Breast epithelium (tissue), 4 donors: ENCODE results near the gene ESYT2. TPM values are rescaled to one million over a fixed set of nuclear protein-coding genes. Genes with fewer than 3 reads are reported as not detected.

Experiments
- DNase-seq, 2 donors: peaks; one replicate each; pipeline ENCODE4 v3.0.0-alpha.2; 2019; ENCODE audit warnings: low spot score in 2 of 2
- H3K27ac ChIP-seq, 2 donors: fragments of 200-600 bp; sonication (generic) in 1 of 2; one replicate each; pipeline ENCODE4 v1.5.1; 2016 to 2019; ENCODE audit warnings: mild to moderate bottlenecking in 1 of 2
- H3K27me3 ChIP-seq, 2 donors: fragments of 200-600 bp; sonication (generic) in 1 of 2; one replicate each; pipeline versions ENCODE4 v1.5.1 to v1.6.0; 2017 to 2019; ENCODE audit warnings: control low read depth in 1 of 2, mild to moderate bottlenecking in 1 of 2
- H3K36me3 ChIP-seq: fragments of 200-600 bp; one replicate; pipeline ENCODE4 v1.5.1; 2019
- H3K4me1 ChIP-seq, 2 donors: fragments of 200-600 bp; sonication (generic); one replicate each; pipeline ENCODE4 v1.5.1; 2016 to 2019; ENCODE audit warnings: control low read depth in 1 of 2
- H3K4me3 ChIP-seq, 3 donors: fragments of 200-600 bp; sonication (generic); 1 replicate in 2 of 3; 2 replicates in 1 of 3; pipeline ENCODE4 v1.5.1; 2016 to 2019; ENCODE audit warnings: mild to moderate bottlenecking in 3 of 3, moderate library complexity in 2 of 3
- H3K9me3 ChIP-seq, 2 donors: fragments of 200-600 bp; sonication (generic) in 1 of 2; one replicate each; pipeline ENCODE4 v1.5.1; 2016 to 2019; ENCODE audit warnings: control low read depth in 1 of 2
- POLR2A ChIP-seq: fragments of 450-650 bp; IDR thresholded peaks from one replicate; pipeline ENCODE4 v1.6.1; 2016; ENCODE audit warnings: antibody characterized with exemption, mild to moderate bottlenecking, moderate library complexity
- POLR2AphosphoS5 ChIP-seq, 3 donors: sonication (generic); formaldehyde crosslinking; IDR thresholded peaks; one replicate each; pipeline ENCODE4 v1.6.1; 2017; ENCODE audit warnings: antibody characterized with exemption in 3 of 3
- intact Hi-C: fragments of 100-400 bp; cut with DNase I; formaldehyde crosslinking; loops from one replicate; pipeline ENCODE4 v1.15.1; 2023; ENCODE audit warnings: low total_unique reads
- total RNA-seq, 3 donors: library from RNA; depleted of rRNA; stranded (reverse); fragments of >200 nt; gene quantifications; one replicate each; pipeline ENCODE4 v1.1.0, GENCODE V29; 2016
- TF ChIP-seq, protein P1 (sequence below), 3 donors: fragments of 450-650 bp; IDR thresholded peaks; one replicate each; pipeline ENCODE4 v1.5.1; 2016 to 2017; ENCODE audit warnings: antibody characterized with exemption in 3 of 3, mild to moderate bottlenecking in 3 of 3, moderate library complexity in 3 of 3

Gene ESYT2
- total RNA-seq, 3 donors from 2014 or later: 97.3 to 155 (median 115) TPM

DNA sequence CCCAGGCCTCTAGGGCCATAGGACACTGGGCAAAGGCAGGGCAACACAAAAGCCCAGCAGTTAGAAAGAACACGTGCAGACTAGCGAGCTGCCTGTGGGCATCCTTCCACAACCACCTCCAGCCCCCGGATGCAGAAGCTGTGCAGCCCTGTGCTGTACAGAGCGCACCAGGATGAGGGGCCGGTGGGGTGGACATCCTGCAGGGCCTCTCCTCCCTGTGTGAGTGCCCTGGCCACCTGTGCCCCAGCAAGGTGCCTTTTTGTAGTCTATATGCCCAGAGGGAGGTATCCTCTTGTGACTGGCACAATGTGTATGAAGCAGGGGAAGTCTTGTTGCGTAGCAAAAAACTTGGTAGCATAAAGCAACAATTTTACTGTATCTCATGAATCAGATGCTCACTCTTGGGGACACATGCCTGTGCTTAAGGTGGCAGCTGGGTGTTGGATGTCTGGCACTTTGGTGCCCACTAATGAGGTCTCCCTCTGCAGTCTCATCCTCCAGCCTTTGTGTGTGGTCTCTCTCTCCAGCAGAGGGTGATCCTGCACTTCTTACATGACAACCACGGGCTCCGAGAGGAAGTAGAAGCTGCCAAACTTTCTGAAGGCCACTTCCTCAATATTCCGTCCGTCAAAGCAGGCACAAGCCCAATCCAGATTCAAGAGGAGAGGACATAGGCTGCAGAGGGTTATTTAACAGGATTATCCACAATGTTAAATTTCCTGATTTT lies 133.4 kb downstream of the ESYT2 start:
- H3K27ac ChIP-seq: peak overlapping the region in 1 of 2 donors; percentile 4
- TF ChIP-seq, protein P1, sequence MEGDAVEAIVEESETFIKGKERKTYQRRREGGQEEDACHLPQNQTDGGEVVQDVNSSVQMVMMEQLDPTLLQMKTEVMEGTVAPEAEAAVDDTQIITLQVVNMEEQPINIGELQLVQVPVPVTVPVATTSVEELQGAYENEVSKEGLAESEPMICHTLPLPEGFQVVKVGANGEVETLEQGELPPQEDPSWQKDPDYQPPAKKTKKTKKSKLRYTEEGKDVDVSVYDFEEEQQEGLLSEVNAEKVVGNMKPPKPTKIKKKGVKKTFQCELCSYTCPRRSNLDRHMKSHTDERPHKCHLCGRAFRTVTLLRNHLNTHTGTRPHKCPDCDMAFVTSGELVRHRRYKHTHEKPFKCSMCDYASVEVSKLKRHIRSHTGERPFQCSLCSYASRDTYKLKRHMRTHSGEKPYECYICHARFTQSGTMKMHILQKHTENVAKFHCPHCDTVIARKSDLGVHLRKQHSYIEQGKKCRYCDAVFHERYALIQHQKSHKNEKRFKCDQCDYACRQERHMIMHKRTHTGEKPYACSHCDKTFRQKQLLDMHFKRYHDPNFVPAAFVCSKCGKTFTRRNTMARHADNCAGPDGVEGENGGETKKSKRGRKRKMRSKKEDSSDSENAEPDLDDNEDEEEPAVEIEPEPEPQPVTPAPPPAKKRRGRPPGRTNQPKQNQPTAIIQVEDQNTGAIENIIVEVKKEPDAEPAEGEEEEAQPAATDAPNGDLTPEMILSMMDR (IDR thresholded peaks at IDR 0.05): peak in 2 of 3 donors; percentile 44 to 67
- no peak for TF ChIP-seq POLR2A
- TF ChIP-seq POLR2AphosphoS5 (IDR thresholded peaks at IDR 0.05): no peak
- intact Hi-C loops: no loop called here
- H3K27me3 ChIP-seq: no peaks in the 10 kb centered on the region
- H3K4me1 ChIP-seq: no peaks in the 10 kb centered on the region
- no peaks in the 10 kb centered on the region for H3K9me3 ChIP-seq
- DNase-seq: peak; percentile 58 to 59
- H3K36me3 ChIP-seq: no peaks in the 10 kb centered on the region
- H3K4me3 ChIP-seq: no peak overlapping the region

DNA sequence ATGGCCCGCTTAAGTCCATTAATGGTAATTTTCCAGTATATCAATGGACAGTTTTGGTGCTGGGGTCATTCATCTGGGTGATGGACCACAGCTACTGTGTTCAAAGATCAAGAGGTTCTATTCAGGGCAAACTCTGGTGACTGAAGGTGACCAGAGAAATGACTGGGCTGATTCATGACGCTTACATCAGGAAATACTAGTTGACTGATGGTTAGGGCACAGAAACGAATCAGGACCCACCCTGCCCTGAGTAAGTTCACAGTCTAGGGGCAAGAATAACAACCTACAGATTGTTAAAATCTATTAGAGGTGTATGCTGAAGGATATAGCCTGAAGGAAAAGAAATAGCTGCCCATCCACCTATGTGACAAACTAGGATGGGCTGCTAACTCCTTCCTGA lies 134.3 kb downstream of the ESYT2 start:
- Histone ChIP-seq H3K4me1 (no peaks in the 10 kb centered on the region), H3K27ac (no peak overlapping the region), H3K36me3 (no peaks in the 10 kb centered on the region), H3K9me3 (no peaks in the 10 kb centered on the region), H3K27me3 (no peaks in the 10 kb centered on the region), H3K4me3 (no peak overlapping the region)
- no peak for DNase-seq
- intact Hi-C loops: no loop called here
- TF ChIP-seq POLR2AphosphoS5 (IDR thresholded peaks at IDR 0.05) (no peak), POLR2A (no peak)
- TF ChIP-seq, protein P1 (IDR thresholded peaks at IDR 0.05): no peak

DNA sequence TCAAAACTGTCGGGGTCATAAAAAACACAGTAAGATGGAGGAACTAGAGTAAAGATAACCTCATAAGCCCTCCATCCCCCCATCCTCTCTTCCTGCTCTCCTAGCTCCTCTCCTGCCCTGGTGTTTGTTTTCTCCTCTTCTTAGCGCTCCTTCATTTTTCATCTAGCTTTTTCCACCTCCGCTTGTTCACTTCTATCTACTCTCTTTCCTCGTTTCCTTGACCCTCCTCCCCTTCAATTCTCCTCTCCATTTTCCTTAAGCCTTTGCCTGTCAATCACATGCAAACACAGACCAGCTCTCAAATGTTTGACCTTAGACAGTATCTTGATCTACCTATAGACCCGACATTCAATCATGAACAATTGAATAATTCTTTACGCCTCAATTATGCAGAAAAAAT lies 134.7 kb downstream of the ESYT2 start:
- H3K4me1 ChIP-seq: no peaks in the 10 kb centered on the region
- no peak for DNase-seq
- intact Hi-C loops: no loop called here

DNA sequence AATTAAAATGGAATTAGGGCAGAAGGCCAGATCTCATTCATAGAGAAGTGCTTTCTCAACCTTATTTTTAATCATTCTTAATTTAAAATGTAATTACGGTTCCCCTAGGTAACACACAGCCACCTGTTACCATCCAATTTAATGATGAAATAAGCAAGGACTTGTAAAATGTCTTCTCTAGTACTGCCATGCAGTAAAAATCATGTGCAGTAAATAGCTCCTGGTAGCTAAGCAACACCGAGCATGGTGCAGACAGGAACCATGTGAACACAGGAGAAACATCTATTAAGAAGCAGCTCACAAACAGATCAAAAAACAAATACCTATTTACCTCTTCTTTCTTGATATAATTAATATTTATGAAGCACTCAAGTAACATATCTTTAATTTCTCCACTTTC lies 139.8 kb downstream of the ESYT2 start:
- intact Hi-C loops: no loop called here
- Histone ChIP-seq H3K4me3 (no peak overlapping the region), H3K9me3 (no peaks in the 10 kb centered on the region), H3K36me3 (no peaks in the 10 kb centered on the region), H3K4me1 (no peaks in the 10 kb centered on the region), H3K27ac (no peak overlapping the region), H3K27me3 (no peaks in the 10 kb centered on the region)
- DNase-seq: no peak
- TF ChIP-seq POLR2AphosphoS5 (IDR thresholded peaks at IDR 0.05): no peak
- TF ChIP-seq, protein P1 (IDR thresholded peaks at IDR 0.05): no peak
- no peak for TF ChIP-seq POLR2A

More for the DNA sequence above, 134.7 kb downstream of the ESYT2 start:
- Histone ChIP-seq H3K27ac (no peak overlapping the region), H3K9me3 (no peaks in the 10 kb centered on the region), H3K36me3 (no peaks in the 10 kb centered on the region), H3K27me3 (no peaks in the 10 kb centered on the region), H3K4me3 (no peak overlapping the region)
- no peak for TF ChIP-seq POLR2AphosphoS5 (IDR thresholded peaks at IDR 0.05)
- TF ChIP-seq, protein P1 (IDR thresholded peaks at IDR 0.05): no peak

DNA sequence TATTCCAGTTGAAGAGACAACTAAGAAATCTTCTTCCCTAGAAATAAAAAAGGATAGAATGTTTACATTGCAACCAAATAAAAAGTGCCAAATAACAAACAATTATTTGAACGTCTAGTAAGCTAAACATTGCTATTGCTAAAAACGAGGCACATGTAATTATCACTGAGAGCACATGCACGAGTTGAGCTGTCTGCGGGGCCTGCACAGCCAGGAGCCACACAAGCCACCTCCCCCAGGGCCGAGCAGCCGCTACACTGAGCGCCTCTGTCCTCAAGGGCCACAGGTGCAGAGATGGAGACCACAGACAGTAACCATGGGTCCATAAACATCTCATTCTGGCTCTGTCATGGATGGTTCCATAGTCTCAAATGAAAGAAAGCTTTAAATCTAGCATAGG lies 141.9 kb downstream of the ESYT2 start:
- H3K36me3 ChIP-seq: no peaks in the 10 kb centered on the region
- TF ChIP-seq POLR2AphosphoS5 (IDR thresholded peaks at IDR 0.05) (no peak), POLR2A (no peak)
- TF ChIP-seq, protein P1 (IDR thresholded peaks at IDR 0.05): no peak
- H3K9me3 ChIP-seq: no peaks in the 10 kb centered on the region
- H3K27ac ChIP-seq: no peak overlapping the region
- H3K27me3 ChIP-seq: no peaks in the 10 kb centered on the region
- no peaks in the 10 kb centered on the region for H3K4me1 ChIP-seq
- no peak for DNase-seq
- no peak overlapping the region for H3K4me3 ChIP-seq
- intact Hi-C loops: no loop called here
